ENCODE measurements around the gene GRIN2A.

GRIN2A gene

DNA sequence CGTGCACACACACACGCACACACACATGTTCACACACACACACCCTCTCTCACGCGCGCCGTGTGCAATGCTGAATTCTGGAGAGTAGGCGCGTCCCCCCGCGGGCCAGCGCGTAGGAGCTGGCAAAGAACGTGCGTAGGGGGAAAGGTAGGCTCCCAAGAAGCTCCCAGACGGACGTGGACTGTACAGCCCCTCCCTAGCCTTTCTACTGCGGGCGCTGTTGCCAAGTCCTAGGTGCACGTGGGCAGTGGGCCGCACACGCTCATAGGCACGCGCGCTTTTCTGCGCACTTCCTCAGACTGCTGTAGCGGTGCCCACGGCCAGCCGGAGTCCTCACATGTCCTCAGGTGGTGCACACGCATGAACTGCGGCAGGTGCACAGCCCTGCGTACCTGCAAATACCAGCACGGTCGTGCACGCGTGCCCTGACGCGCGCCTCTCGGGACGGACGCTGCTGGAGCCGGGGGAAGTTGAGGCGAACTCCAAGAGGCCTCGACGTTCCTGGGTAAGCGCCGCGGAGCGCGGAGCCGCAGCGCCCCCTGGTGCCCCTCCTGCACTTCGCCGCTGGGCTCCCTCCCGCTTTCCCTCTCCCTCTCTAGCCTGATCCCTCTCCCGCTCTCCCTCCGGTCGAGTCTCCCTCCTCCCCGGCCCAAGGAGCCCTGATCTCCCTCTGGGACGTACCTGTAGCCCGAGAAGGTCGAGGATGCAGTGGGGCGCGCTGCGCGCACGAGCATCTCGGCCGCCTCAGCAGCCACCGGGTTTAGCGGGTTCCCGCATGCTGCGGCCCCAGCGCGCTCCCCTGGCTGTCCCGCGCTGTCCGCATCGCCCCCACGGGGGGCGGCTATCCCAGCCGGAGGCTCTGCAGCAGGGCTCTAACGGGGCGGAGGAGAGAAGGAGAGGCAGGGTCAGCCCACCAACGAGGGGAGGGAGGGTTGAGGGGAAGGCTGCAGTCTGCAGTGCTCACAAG lies 749 bp downstream of the GRIN2A start:
- DNase-seq, result no peak

DNA sequence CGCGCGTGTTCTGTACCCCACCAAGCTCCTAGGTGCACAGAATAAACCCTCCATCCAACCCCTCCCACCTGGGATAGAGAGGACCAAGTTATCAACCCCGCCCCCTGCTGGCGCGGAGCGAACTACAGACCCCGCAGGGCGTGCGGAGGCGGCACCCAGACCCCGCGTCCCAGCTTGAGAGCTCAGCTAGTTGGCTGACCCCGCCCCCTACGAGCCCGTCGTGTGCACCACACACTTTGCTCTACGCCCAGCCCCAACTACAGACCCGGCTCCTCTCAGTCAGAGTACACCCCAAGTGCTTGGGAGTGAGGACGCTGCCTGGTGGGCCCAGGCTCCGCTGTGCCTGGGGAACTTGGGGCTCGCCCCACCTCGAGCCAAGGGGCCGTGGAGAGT lies 1.5 kb downstream of the GRIN2A start:
- DNase-seq, result no peak

GRCh38 chr16:10180042-10180770 lies 2.0 kb downstream of the GRIN2A start:
- no peak for DNase-seq

- DNase-seq, result no peak
These were observed 3.7 kb downstream of the GRIN2A start for GRCh38 chr16:10178526-10178925.

GRCh38 chr16:10178080-10178479 lies 4.1 kb downstream of the GRIN2A start:
- DNase-seq, result no peak

DNA sequence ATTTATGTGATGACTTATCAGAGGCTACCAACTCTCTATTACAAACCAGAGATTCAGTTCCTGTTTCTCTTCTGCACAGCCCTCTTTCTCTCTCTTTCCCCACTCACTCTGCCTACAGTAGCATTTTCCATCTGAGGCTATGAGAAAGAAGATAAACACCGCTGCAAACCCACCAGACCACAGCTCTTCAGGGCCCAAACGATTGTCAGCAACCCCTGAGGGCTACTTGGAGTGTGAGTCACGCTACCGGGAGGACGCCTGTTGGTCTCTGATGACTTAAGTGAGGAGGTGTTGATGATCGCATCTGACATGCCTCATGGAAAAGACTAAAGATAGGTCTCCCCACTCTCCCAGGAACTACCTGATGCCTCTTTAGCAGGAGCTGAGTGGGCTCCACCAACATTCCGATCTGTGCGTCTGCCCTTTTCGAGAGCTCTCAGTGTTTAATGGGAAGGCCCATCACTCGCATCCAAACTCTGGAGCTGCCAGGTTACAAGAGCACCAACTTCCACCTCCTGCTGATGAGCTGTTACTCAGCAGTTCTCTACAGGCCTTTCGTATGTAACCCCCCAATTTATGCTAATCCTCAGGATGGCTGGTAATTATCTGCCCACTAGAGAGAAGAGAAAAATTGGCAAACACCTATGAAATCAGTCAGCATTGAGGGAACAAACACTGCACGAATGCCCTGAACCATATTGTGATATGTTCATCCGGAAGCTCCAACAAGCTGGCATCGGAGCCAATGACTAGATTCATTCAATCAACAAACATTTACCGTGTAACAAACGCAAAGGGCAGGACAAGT lies 9.2 kb downstream of the GRIN2A start:
- no peak for DNase-seq

GRCh38 chr16:10171221-10171620 lies 11.0 kb downstream of the GRIN2A start:
- DNase-seq, result no peak

GRCh38 chr16:10169904-10170410 lies 12.3 kb downstream of the GRIN2A start:
- no peak for DNase-seq

DNA sequence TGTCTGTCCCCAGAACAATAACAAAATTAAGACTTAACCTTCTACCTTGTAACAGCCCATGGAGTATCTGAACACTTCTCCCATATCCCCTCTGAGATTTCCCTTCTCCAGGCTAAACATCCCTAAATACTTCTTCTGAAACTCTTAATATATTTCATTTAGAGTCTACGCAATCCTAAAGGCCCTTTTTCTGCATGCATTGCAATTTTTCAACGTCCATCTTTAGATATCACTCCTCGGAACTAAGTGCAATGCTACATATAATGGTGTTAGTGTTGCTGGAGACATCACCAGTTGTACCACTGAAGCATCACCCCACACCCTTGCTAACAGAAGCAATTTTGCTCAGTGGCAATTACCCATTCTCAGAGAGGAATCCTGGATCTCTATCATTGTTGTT lies 13.2 kb downstream of the GRIN2A start:
- DNase-seq, result no peak

DNA sequence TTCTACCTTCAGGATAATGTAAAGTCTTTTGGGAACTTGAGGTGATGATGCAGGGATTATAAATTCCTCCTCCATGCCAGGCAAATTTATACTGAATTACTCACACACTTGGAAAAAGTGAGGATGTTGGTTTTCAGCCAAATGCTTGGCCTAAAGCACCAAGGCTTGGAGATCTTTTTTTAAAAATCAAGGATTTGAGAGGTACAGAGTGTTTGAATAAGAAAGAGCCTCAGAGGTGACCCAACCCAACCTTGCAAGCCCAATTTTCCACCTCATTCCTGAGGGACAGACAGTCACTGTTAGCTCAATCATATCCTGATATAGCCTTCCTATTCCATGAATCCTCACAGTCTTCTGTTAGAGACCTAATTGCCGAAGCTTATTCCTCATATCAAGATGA lies 14.0 kb downstream of the GRIN2A start:
- DNase-seq, result no peak

GRCh38 chr16:10165643-10166042 lies 16.6 kb downstream of the GRIN2A start:
- DNase-seq, result no peak

DNA sequence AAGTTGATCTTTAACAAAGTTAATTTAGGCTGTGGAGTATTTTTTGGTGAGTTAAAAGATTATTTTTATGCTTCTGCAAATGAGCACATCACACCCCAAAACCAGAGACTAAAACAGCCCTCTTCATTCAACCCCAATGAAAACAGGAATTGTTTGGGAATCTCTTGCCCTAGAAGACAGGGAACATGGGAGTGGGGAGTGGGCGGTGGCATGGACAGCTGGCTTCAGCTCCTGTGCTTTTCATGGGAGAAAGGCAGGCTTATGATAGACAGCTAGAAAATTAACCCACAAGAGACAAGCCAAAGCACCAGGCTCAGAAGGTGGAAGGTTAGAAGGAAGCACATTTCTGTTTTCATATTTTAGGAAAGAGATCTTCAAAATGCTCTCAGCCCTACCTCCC lies 19.2 kb downstream of the GRIN2A start:
- DNase-seq, result no peak

DNA sequence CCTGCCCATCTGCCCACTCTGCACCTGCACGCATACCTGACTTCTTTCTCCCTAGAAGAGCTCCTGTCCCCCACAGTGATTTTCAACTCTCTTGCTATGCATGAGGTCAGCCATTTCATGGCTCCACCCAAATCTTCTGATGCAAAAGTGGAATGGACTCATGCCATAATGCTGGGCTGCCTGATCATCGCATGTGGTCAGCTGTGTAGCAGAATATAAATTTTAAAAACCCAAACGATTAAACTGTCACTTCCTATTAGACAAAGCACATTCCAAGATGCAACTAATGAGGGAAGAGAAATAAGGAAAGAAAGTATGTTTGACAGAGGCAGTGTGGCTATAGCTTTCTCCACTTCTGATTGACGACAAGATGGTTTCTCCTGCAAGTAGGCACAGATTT lies 26.1 kb downstream of the GRIN2A start:
- DNase-seq, result no peak

- DNase-seq, result no peak
These were observed 27.8 kb downstream of the GRIN2A start for GRCh38 chr16:10154389-10154788.

DNA sequence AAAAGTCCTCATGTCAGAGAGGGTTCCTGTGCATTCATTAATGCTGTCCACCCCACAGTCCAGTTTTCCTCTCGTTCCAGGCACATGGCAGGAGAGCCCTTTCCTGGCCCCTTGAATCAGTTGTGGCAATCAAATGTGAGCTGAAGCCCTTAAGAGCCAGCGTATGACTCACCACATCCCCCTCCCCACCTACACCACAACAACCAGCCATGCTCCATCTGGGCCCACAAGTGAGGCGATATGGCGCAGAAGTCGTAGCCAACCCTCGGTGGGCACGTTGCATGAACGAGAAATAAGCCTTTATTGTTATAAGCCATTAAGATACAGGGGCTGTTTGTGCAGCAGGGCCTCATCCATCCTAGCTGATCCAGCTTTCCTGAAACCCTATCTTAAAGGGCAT lies 28.2 kb downstream of the GRIN2A start:
- DNase-seq, result no peak

DNA sequence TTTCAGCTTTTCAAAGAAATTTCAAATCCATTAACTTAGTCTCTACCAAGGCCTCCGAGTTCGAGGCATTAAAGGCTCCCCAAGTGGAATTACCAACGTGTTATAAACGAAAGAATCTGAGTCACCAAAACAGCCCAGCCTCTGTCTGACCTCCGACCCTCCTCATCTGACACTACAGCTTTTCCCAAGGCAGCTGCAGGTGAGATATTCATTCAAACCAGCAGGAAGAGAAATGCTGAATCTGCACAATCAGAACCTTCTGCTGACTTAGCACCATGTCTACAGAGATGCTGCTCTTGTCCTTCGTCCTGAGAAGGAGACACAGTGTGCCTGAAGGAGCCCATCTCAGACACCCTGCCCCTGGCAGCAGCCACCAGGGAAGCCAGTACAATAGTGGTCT lies 30.5 kb downstream of the GRIN2A start:
- no peak for DNase-seq

DNA sequence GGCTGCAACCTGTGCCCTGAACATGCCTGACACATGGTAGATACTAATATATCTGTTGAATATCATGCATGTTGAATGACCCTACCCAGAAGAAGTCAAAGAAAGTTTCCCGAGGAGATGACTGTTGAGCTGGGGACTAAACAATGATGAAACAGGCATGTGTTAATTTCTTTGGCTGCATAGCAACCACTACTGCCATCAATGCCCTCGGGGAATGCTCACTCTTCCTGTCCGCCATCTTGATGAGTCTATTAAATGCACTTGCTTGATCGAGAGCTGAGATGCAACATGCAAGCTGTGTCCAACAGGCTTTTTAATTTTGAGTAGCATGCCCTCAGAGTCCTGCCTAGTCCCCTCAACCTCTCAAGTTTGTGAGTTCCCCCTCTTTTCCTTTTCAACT lies 31.3 kb downstream of the GRIN2A start:
- DNase-seq, result no peak

GRCh38 chr16:10145542-10146035 lies 36.6 kb downstream of the GRIN2A start:
- no peak for DNase-seq

DNA sequence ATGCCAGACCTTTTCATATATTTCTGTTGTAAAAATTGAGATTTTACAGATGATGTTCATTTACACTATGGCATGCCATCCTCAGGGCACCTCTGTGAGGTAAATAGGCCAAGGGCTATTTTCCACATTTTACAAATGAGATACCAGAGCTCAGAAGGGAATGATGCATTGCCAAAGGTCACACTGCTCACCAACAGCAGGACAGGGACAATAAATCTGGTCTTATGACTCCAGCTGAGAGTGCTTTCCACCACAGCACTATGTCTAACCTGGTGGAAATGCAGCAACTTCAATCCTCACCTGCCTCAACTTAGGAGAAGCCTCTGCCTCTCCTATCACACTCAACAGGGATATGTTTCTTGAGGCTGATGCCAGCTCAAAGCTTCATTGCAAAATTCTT lies 40.6 kb downstream of the GRIN2A start:
- no peak for DNase-seq

DNA sequence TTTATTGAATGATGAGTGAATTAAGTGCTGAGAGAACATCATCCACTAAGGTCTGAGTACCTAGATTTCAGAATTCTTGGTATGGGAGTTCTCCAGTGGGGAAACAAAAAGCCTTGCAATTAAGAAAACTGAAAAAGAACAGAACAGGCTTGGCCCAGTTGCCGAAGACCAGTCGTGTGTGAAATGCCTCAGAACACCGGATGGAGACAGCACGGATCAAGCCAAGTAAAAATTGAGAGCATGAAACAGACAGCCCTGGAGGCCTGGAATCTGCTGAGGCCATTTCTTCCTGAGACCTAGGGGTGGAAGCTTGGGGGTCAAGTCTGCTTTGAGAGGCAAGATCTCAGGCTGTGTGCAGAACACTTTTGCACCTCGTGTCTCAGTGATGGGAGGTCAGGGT lies 43.3 kb downstream of the GRIN2A start:
- no peak for DNase-seq

DNA sequence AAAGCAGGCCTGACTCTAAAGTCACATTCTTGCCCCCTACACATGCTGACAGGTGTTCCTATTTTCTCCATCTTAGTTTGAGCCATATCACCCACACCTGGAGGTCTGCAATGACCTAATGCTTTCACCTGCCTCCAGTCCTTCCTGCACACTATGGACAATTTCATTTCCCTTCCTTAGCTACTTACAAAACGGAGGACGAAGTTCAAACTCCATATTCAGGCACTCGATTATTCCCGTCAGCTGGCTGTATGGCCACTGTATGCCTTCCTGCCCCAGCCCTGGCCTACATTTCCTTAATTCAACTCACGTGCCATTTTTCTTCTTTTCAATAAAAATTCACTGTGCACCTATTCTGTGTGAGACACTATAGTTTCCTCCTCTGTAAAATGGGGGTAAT lies 44.9 kb downstream of the GRIN2A start:
- DNase-seq, result no peak

GRCh38 chr16:10136916-10137315 lies 45.3 kb downstream of the GRIN2A start:
- no peak for DNase-seq

- DNase-seq, result no peak
These were observed 51.7 kb downstream of the GRIN2A start for GRCh38 chr16:10130538-10130937.

Data from activated gamma-delta T cell (primary cell).